ENCODE data around the gene LY6G6F. TPM values are rescaled to one million over a fixed set of nuclear protein-coding genes. Genes with fewer than 3 reads are reported as not detected.

The LY6G6F gene
- total and polyA plus RNA-seq, 8 donors, result not detected

Small RNA genes within 50 kb of the gene (microRNA-seq; reads per million reads assigned to microRNA genes)
- gene MIR4646, result 0.59 to 1.2 reads per million in 2 donors

Other genes with a start within 250 kb of the LY6G6F start
Only the 30 nearest of the 39 such genes appear.
- gene NFKBIL1, start 159.3 kb upstream of the LY6G6F start, total RNA-seq, result 10 to 100 TPM; 12.1 to 25.3 (median 20.8) TPM
- gene NFKBIL1, start 159.3 kb upstream of the LY6G6F start, polyA plus RNA-seq, result 10 to 100 TPM; 26.5 to 46.0 TPM
- 1 to 10 TPM in 1 of 6 donors, under 1 TPM in 1, not detected in 4; 0.12 to 1.3 TPM for gene LTA, start 134.6 kb upstream of the LY6G6F start, total RNA-seq
- under 1 TPM; 0.05 to 0.15 TPM for gene LTA, start 134.6 kb upstream of the LY6G6F start, polyA plus RNA-seq
- under 1 TPM in 5 of 6 donors, not detected in 1; 0.29 to 0.87 (median 0.58) TPM for gene TNF, start 131.3 kb upstream of the LY6G6F start, total RNA-seq
- under 1 TPM; 0.11 to 0.42 TPM for gene TNF, start 131.3 kb upstream of the LY6G6F start, polyA plus RNA-seq
- gene LTB, start 124.4 kb upstream of the LY6G6F start, total RNA-seq, result 10 to 100 TPM in 1 of 6 donors, 1 to 10 TPM in 3, under 1 TPM in 2; 0.71 to 19.4 (median 1.9) TPM
- 1 to 10 TPM; 1.4 to 7.3 TPM for gene LTB, start 124.4 kb upstream of the LY6G6F start, polyA plus RNA-seq
- 10 to 100 TPM in 2 of 6 donors, 1 to 10 TPM in 2, under 1 TPM in 2; 0.56 to 12.9 (median 2.6) TPM for gene LST1, start 120.6 kb upstream of the LY6G6F start, total RNA-seq
- 1 to 10 TPM; 6.0 to 6.2 TPM for gene LST1, start 120.6 kb upstream of the LY6G6F start, polyA plus RNA-seq
- under 1 TPM in 1 of 6 donors, not detected in 5; 0.28 TPM for gene NCR3, start 113.9 kb upstream of the LY6G6F start, total RNA-seq
- not detected for gene NCR3, start 113.9 kb upstream of the LY6G6F start, polyA plus RNA-seq
- 10 to 100 TPM in 2 of 6 donors, 1 to 10 TPM in 4; 1.1 to 18.6 (median 5.3) TPM for gene AIF1, start 91.6 kb upstream of the LY6G6F start, total RNA-seq
- 10 to 100 TPM; 16.2 to 16.4 TPM for gene AIF1, start 91.6 kb upstream of the LY6G6F start, polyA plus RNA-seq
- gene PRRC2A, start 86.2 kb upstream of the LY6G6F start, total RNA-seq, result 10 to 100 TPM; 45.3 to 97.6 (median 73.5) TPM
- 100 to 1,000 TPM; 138 to 144 TPM for gene PRRC2A, start 86.2 kb upstream of the LY6G6F start, polyA plus RNA-seq
- 100 to 1,000 TPM in 4 of 6 donors, 10 to 100 TPM in 2; 93.3 to 160 (median 113) TPM for gene BAG6, start 54.2 kb upstream of the LY6G6F start, total RNA-seq
- gene BAG6, start 54.2 kb upstream of the LY6G6F start, polyA plus RNA-seq, result 100 to 1,000 TPM; 283 to 292 TPM
- gene APOM, start 51.0 kb upstream of the LY6G6F start, total RNA-seq, result 1 to 10 TPM in 3 of 6 donors, under 1 TPM in 3; 0.62 to 2.6 (median 0.98) TPM
- gene APOM, start 51.0 kb upstream of the LY6G6F start, polyA plus RNA-seq, result 1 to 10 TPM; 3.4 to 5.0 TPM
- 10 to 100 TPM in 1 of 6 donors, 1 to 10 TPM in 5; 6.9 to 12.0 (median 9.0) TPM for gene C6orf47, start 46.1 kb upstream of the LY6G6F start, total RNA-seq
- gene C6orf47, start 46.1 kb upstream of the LY6G6F start, polyA plus RNA-seq, result 10 to 100 TPM; 10.8 to 11.2 TPM
- gene GPANK1, start 41.9 kb upstream of the LY6G6F start, total RNA-seq, result 1 to 10 TPM; 5.5 to 9.5 (median 6.1) TPM
- gene GPANK1, start 41.9 kb upstream of the LY6G6F start, polyA plus RNA-seq, result 10 to 100 TPM; 11.2 to 11.6 TPM
- gene CSNK2B, start 40.8 kb upstream of the LY6G6F start, total RNA-seq, result 10 to 100 TPM; 48.1 to 65.9 (median 57.8) TPM
- 100 to 1,000 TPM in 1 of 2 donors, 10 to 100 TPM in 1; 86.8 to 116 TPM for gene CSNK2B, start 40.8 kb upstream of the LY6G6F start, polyA plus RNA-seq
- 1 to 10 TPM; 3.0 to 8.2 (median 4.0) TPM for gene LY6G5B, start 36.9 kb upstream of the LY6G6F start, total RNA-seq
- 10 to 100 TPM in 1 of 2 donors, 1 to 10 TPM in 1; 9.2 to 11.4 TPM for gene LY6G5B, start 36.9 kb upstream of the LY6G6F start, polyA plus RNA-seq
- gene LY6G5C, start 25.8 kb upstream of the LY6G6F start, total RNA-seq, result 1 to 10 TPM; 1.6 to 2.9 (median 2.3) TPM
- gene LY6G5C, start 25.8 kb upstream of the LY6G6F start, polyA plus RNA-seq, result 1 to 10 TPM; 2.4 to 2.5 TPM
- gene ABHD16A, start 3.5 kb upstream of the LY6G6F start, total RNA-seq, result 10 to 100 TPM; 14.9 to 34.2 (median 19.7) TPM
- gene ABHD16A, start 3.5 kb upstream of the LY6G6F start, polyA plus RNA-seq, result 10 to 100 TPM; 31.9 to 61.5 TPM
- gene LY6G6D, start 8.5 kb downstream of the LY6G6F start, total RNA-seq, result not detected
- not detected for gene LY6G6D, start 8.5 kb downstream of the LY6G6F start, polyA plus RNA-seq
- gene LY6G6C, start 14.9 kb downstream of the LY6G6F start, total RNA-seq, result not detected
- not detected for gene LY6G6C, start 14.9 kb downstream of the LY6G6F start, polyA plus RNA-seq
- gene MPIG6B, start 16.5 kb downstream of the LY6G6F start, total RNA-seq, result under 1 TPM in 1 of 6 donors, not detected in 5; 0.06 TPM
- gene MPIG6B, start 16.5 kb downstream of the LY6G6F start, polyA plus RNA-seq, result under 1 TPM in 1 of 2 donors, not detected in 1; 0.05 TPM
- 10 to 100 TPM in 4 of 6 donors, 1 to 10 TPM in 2; 6.5 to 32.8 (median 13.0) TPM for gene DDAH2, start 22.4 kb downstream of the LY6G6F start, total RNA-seq
- 10 to 100 TPM; 58.2 to 68.8 TPM for gene DDAH2, start 22.4 kb downstream of the LY6G6F start, polyA plus RNA-seq
- gene CLIC1, start 29.7 kb downstream of the LY6G6F start, total RNA-seq, result 100 to 1,000 TPM in 2 of 6 donors, 10 to 100 TPM in 4; 61.0 to 150 (median 80.8) TPM
- 100 to 1,000 TPM in 1 of 2 donors, 10 to 100 TPM in 1; 91.8 to 154 TPM for gene CLIC1, start 29.7 kb downstream of the LY6G6F start, polyA plus RNA-seq
- 1 to 10 TPM; 2.2 to 7.6 (median 5.3) TPM for gene MSH5, start 33.1 kb downstream of the LY6G6F start, total RNA-seq
- gene MSH5, start 33.1 kb downstream of the LY6G6F start, polyA plus RNA-seq, result 10 to 100 TPM; 11.3 to 17.4 TPM
- 1 to 10 TPM in 1 of 6 donors, under 1 TPM in 4, not detected in 1; 0.51 to 1.9 (median 0.64) TPM for gene SAPCD1, start 55.8 kb downstream of the LY6G6F start, total RNA-seq
- 10 to 100 TPM in 1 of 2 donors, 1 to 10 TPM in 1; 4.8 to 11.1 TPM for gene SAPCD1, start 55.8 kb downstream of the LY6G6F start, polyA plus RNA-seq
- gene VWA7, start 70.5 kb downstream of the LY6G6F start, total RNA-seq, result 1 to 10 TPM; 2.9 to 5.0 (median 4.3) TPM
- gene VWA7, start 70.5 kb downstream of the LY6G6F start, polyA plus RNA-seq, result 10 to 100 TPM in 1 of 2 donors, 1 to 10 TPM in 1; 5.6 to 11.9 TPM
- gene VARS1, start 88.9 kb downstream of the LY6G6F start, total RNA-seq, result 10 to 100 TPM; 22.0 to 48.1 (median 36.2) TPM
- 10 to 100 TPM; 35.3 to 67.3 TPM for gene VARS1, start 88.9 kb downstream of the LY6G6F start, polyA plus RNA-seq
- 10 to 100 TPM; 11.0 to 23.1 (median 19.0) TPM for gene LSM2, start 100.1 kb downstream of the LY6G6F start, total RNA-seq
- gene LSM2, start 100.1 kb downstream of the LY6G6F start, polyA plus RNA-seq, result 10 to 100 TPM; 25.1 to 27.3 TPM
- 1 to 10 TPM in 2 of 6 donors, under 1 TPM in 4; 0.51 to 1.2 (median 0.68) TPM for gene HSPA1L, start 108.4 kb downstream of the LY6G6F start, total RNA-seq
- 1 to 10 TPM in 1 of 2 donors, under 1 TPM in 1; 0.46 to 1.0 TPM for gene HSPA1L, start 108.4 kb downstream of the LY6G6F start, polyA plus RNA-seq
- 100 to 1,000 TPM in 1 of 6 donors, 10 to 100 TPM in 5; 18.2 to 195 (median 29.6) TPM for gene HSPA1A, start 108.7 kb downstream of the LY6G6F start, total RNA-seq
- gene HSPA1A, start 108.7 kb downstream of the LY6G6F start, polyA plus RNA-seq, result 10 to 100 TPM; 51.7 to 85.0 TPM
- gene HSPA1B, start 120.9 kb downstream of the LY6G6F start, total RNA-seq, result 100 to 1,000 TPM in 2 of 6 donors, 10 to 100 TPM in 4; 24.6 to 248 (median 43.2) TPM
- 10 to 100 TPM; 18.4 to 60.4 TPM for gene HSPA1B, start 120.9 kb downstream of the LY6G6F start, polyA plus RNA-seq
- gene NEU1, start 156.0 kb downstream of the LY6G6F start, total RNA-seq, result 10 to 100 TPM; 19.0 to 34.7 (median 22.2) TPM
- gene NEU1, start 156.0 kb downstream of the LY6G6F start, polyA plus RNA-seq, result 10 to 100 TPM; 26.5 to 38.5 TPM

Data from pancreas (tissue), 8 donors.